ENCODE measurements around the gene UBTD2.

DNA sequence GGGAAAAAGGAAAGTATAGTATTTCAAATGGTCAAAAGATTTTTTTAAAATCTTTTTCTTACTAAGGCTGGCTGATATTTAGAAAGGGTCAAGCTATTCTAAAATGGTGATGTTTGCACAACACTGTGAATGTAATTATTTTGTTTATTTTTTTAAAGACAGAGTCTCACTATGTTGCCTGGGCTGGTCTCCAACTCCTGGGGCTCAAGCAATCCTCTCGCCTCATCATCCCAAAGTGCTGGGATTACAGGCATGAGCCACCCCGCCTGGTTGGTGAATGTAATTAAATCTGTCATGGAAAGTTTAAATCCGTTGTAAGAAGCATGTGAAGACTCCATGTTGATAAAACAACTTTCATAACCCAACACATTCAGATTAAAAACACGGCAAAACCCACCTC, 2.6 kb downstream of the UBTD2 start:
- TF ChIP-seq, protein P1, sequence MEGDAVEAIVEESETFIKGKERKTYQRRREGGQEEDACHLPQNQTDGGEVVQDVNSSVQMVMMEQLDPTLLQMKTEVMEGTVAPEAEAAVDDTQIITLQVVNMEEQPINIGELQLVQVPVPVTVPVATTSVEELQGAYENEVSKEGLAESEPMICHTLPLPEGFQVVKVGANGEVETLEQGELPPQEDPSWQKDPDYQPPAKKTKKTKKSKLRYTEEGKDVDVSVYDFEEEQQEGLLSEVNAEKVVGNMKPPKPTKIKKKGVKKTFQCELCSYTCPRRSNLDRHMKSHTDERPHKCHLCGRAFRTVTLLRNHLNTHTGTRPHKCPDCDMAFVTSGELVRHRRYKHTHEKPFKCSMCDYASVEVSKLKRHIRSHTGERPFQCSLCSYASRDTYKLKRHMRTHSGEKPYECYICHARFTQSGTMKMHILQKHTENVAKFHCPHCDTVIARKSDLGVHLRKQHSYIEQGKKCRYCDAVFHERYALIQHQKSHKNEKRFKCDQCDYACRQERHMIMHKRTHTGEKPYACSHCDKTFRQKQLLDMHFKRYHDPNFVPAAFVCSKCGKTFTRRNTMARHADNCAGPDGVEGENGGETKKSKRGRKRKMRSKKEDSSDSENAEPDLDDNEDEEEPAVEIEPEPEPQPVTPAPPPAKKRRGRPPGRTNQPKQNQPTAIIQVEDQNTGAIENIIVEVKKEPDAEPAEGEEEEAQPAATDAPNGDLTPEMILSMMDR (IDR thresholded peaks at IDR 0.05): no peak
- no peak for TF ChIP-seq POLR2A (IDR thresholded peaks at IDR 0.05)
